ENCODE results near the gene ADA.

DNA sequence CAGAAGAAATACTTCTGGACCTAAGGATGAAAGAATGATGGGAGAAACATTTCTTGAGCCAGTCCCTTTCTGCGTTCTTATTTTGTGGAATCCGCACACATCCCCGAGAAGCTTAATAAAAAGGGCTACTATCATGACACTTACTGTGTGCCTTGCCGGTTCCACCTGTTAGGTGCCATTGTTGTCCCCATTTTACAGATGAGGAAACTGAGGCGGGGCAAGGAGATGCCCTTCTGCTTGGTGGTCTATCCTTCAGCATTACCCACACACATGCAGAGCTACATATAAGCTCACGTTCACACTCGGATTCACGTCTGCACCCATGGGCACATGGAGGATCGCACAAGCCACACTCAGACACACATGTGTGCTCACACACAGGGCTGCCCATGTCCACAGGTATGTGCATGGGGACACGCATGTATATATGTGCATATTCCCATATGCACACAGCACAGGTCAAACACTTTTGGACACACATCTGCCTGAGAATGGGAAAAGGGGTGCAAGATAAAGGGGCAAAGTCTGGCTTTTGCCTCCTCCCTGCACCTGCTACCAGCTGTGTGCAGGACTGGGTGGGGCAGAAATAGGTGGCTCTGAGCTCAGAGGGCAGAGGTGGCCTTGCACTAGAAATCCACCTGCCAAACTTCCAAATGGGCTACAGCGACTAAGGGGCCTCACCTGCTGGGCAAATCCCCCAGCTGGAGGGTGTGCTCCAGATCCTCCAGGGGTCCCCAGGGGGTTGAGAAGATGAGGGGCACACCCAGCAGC is 30.5 kb upstream of the ADA start:
- no peak for TF ChIP-seq POLR2A (IDR thresholded peaks at IDR 0.05; ENCODE audit: extremely low read depth, insufficient read length)
- TF ChIP-seq, protein P1, sequence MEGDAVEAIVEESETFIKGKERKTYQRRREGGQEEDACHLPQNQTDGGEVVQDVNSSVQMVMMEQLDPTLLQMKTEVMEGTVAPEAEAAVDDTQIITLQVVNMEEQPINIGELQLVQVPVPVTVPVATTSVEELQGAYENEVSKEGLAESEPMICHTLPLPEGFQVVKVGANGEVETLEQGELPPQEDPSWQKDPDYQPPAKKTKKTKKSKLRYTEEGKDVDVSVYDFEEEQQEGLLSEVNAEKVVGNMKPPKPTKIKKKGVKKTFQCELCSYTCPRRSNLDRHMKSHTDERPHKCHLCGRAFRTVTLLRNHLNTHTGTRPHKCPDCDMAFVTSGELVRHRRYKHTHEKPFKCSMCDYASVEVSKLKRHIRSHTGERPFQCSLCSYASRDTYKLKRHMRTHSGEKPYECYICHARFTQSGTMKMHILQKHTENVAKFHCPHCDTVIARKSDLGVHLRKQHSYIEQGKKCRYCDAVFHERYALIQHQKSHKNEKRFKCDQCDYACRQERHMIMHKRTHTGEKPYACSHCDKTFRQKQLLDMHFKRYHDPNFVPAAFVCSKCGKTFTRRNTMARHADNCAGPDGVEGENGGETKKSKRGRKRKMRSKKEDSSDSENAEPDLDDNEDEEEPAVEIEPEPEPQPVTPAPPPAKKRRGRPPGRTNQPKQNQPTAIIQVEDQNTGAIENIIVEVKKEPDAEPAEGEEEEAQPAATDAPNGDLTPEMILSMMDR (IDR thresholded peaks at IDR 0.05; ENCODE audit: low read depth, low read length) = no peak
- TF ChIP-seq, protein P2, sequence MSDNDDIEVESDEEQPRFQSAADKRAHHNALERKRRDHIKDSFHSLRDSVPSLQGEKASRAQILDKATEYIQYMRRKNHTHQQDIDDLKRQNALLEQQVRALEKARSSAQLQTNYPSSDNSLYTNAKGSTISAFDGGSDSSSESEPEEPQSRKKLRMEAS (IDR thresholded peaks at IDR 0.05; ENCODE audit: low read depth, low read length) = no peak
- TF ChIP-seq MYC (IDR thresholded peaks at IDR 0.05; ENCODE audit: low read depth, low read length) = no peak
